GM21381 (cell line): ENCODE measurements around the gene C21orf58.

Experiments
- ATAC-seq: cut with Tn5 transposase; IDR thresholded peaks from one replicate; pipeline ENCODE4 v1.9.1; 2021; ENCODE audit warnings: mild to moderate bottlenecking, moderate library complexity; ENCODE audit not compliant: unreplicated experiment

C21orf58 gene

DNA sequence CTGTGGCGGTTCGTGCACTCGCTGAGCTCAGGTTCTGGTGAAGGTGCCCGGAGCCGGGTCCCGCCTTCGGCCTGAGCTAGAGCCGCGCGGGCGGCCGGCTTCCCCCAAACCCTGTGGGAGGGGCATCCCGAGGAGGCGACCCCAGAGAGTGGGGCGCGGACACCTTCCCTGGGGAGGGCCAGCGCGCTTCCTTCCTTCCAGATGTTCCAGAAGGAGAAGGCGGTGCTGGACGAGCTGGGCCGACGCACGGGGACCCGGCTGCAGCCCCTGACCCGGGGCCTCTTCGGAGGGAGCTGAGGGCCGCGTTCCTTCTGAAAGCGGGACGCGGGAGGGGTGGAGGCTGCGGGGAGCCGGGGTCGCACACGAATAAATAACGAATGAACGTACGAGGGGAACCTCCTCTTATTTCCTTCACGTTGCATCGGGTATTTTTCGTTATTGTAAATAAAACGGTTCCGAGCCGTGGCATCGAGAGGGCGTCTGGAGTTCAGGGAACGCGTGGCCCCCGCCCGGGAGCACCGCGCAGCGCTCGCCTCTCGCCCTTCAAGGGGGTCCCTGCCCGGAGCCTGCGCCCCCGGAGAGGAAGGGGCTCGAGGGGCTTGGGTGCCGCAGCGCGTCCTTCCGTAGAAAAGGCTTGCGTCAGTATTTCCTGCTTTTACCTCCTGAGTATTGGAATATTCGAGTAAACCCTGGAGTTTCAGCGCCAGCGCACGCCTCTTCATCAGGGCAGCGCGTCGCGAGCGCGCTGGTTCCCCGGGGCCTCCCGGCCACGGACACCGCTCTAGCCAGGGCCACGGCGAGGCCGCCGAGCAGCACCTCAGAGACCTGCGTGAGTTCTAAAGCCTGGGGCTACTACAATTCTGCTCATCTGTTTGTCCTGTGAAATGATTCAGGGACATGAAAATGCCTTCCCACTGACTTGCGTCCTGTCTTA, 26.1 kb downstream of the C21orf58 start:
- no peak for ATAC-seq

DNA sequence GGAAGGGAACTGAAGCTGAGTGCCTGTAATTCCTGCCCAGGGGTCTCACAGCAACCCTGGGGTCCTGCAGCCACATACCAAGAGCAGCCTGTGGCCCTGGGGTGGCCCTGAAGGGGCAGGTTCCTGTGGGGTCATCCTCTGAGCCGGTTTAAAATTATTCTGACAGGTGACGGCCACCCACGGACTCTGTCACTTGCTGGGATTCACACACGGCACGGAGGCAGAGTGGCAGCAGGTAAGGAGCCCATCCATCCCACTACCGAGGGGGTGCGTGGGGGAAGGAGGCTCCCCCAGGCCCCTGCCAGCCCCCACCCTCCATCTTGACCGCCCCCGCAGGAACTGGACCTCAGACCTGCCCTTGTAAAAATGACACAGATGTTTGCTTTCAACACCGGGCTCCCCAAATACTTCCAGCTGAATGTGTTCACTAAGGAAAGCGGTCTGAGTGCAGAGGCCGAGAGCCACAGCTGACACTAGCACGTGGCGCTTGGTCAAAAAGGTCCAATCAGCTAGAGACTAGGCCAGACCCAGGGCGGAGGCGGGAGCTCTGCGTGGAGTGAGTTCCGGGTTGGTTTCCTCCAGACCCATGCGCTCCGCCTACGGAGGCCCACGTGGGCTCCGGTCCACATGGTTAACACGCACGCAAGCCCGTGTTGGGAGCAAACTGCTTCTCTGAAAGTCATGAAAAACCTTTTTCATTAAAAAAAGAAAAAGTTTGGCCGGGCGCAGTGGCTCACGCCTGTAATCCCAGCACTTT, 27.5 kb downstream of the C21orf58 start:
- no peak for ATAC-seq

DNA sequence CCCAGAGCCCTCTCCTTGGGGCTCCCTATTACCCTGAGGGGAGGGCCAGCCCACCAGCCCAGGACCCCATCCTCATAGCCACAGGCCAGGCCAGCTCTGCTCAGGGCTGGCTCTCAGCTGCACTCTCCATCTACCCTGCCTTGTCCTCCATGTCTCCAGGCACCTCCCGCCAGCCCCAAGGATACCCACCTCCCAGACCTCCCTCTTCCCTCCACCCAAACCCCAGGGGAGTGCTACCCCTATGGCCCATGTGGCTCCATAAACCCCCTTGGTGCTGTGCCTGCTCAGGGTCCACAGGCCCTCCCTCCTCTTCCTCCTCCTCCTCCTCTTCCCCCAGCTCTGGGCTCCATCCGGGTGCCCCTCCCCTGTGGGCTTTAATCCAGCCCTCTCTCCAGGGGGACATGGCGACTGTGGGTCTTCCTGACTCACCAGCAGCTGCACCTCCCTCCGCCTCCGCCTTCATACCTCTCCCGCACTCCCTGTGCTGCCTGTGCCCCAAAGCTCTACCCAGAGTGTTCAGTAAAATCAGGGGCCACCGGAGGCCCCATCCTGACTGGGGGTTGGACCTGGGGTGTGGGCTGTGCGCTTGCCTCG, 28.4 kb downstream of the C21orf58 start:
- ATAC-seq, result no peak

DNA sequence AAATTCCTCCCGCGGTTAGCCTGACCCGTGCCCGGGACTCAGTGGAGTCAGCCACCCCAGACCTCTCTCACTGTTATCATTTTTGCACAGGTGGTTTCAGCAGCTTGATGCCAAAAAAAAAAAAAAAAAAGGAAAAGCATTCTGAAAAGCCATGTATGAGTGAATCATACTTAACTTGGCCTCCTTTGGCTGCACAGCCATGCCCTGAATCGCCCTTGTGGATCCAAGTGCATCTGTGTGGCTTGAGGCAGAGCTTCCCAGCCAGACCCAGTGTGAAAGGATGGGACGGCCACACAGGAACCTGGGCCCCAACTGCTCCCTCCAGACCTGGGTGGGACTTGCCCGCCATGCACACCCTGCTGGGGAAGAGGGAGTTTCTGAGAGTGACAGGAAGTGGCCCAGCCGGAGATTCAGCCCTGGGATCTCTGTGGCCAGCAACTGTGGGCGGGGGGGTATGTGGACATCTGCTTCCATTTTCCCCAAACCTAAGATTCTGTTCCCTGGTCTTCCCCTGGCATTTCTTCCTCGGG, 29.0 kb downstream of the C21orf58 start:
- no peak for ATAC-seq

DNA sequence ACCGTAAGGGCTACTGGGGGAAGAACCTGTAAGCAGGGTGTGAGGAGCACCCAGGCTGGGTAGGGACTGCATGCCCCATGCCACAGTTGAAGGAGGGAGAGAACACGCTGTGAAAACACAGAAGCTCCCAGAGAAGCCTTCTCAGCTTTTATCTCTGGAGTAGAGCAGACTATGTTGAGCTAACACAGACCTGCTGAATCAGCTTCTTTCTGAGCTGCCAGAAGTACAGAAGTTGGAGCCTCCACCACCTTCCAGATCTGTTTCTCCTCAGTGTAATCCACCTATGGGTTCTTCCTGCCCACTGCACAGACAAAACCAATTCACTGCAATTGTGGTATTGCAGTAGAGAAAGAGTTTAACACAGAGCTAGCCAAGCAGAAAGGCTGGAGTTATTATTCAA, 32.1 kb downstream of the C21orf58 start:
- ATAC-seq, result no peak

GRCh38 chr21:46289655-46290179, 34.0 kb downstream of the C21orf58 start:
- no peak for ATAC-seq

- no peak for ATAC-seq
Measured at GRCh38 chr21:46287541-46287940, 36.1 kb downstream of the C21orf58 start.

DNA sequence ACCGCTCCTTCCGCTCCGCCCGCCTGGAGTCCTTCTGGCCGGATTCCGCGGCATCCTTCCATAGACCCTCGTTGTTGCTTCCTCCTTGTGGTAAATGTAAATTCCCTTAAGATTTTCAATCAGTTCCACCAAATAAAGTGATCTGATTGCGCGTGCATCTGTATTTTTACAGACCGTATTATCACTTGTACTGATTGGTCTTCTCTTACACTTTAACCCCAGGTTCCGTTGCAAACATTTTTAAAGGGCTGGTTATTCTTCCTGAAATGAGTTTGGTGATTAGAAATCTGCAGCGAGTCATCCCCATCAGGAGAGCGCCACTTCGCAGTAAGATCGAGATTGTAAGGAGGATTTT, 37.0 kb downstream of the C21orf58 start:
- ATAC-seq, result no peak

GRCh38 chr21:46285761-46286647, 37.7 kb downstream of the C21orf58 start, which contains the start of gene YBEY:
Gene YBEY (plus strand): TSS chr21:46286342. CDS start chr21:46286914, 572 bp downstream.
- peak; percentile 77 for ATAC-seq

DNA sequence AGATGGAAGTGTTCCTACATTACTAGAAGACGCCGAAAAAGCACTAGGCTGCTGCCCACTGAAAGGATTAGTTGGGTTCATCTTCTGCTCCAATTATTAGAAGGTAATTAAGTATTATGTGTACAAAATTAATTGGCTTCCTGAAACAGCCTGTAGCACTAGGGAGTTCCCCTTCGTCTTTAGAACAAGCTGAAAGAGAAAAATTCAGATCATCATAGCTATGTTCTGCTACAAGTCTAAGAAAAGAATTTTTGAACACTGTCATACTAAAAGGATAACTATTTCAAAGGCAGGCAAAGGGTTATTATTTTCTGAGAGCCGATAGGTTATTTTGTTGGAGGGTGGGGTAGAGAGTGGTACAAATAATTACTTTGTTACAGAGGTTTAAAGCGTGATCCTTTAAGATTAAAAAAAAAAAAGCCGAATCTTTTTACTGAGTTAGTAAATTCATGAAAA, 38.4 kb downstream of the C21orf58 start, which contains the start of gene MCM3AP:
Gene MCM3AP, minus strand, starts transcription at position 406 of the 456 bp plus-strand sequence. Its CDS starts 325 bp downstream, at position 81.
- ATAC-seq, result no peak

DNA sequence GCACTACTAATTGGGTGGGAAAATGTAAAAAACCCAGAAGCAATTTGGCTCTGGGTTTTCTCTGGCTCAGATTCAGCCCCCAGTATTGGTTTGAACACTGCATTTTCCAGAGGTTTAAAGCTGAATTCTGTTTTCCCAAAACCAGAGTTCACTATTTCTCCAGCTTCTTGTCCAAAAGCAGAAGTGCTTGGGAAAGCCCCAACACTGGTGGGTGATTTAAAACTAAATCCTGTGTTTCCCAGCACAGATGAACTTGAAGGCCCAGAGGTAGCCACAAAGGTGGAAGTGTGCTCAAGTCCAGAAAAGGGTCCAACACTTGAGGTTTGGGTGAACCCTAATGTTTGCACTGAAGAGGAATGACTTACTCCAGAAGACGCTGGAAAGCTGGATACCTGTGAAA, 38.9 kb downstream of the C21orf58 start:
- ATAC-seq, result no peak

GRCh38 chr21:46284077-46284644, 39.5 kb downstream of the C21orf58 start:
- ATAC-seq, result no peak

GRCh38 chr21:46274797-46275390, 48.8 kb downstream of the C21orf58 start:
- ATAC-seq, result no peak

DNA sequence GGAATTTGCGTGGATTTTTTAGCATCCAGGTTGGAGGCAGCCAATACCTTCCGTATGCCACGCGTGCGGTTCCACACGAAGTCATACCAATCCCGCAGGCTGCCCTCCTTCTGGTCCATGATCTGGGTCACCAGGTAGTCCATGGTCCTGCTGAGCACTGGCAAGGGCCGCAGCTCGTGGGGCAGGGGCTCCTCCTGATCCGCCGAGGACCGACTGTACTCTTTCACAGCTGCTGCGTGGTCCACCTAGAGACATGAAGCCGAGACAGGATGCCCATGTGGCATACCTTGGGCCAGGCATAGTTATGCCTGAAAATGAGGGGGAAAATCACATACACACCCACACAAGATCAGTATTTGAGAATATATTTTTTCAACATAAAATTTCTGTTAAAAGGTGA, 50.3 kb downstream of the C21orf58 start:
- ATAC-seq, result no peak

DNA sequence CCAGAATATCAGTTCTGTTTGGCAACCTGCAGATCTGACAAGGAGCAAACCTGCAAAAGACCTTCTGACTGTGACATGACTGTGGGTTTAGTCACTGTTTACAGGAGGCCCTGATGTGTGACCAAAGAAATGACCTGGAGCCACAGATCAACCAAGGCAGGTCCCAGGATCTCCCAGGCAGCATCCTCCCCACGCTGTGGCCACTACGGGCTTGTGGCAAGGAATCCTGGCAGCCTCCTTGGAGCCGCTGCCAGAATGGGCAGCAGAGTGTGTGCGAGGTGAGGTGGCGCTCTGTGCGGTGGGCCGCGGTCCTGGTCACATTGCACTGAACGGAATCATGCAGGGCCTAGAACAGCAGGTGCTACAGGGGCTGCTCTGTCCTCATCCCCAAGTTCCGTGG, 54.2 kb downstream of the C21orf58 start:
- ATAC-seq, result no peak

- ATAC-seq, result no peak
Measured at GRCh38 chr21:46268371-46268770, 55.3 kb downstream of the C21orf58 start.

DNA sequence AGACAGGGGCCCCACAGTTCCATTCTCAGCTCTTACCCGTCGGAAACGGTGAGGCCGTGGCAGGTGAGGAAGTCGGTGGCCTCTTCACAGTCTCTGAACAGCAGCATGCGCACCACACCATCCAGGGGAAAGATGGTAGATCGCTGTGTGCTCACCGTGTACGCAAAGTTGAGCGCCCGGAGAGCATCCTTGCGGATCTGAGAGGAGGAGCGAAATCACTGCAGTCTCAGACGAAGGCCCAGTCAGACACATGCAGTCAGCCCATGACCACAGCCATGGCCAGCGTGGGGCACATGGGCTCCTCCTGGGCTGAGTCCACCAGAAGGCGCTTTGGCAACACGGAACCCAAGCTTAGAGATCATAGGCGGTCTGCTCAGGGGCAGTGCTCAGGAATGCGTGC, 56.7 kb downstream of the C21orf58 start:
- no peak for ATAC-seq

- no peak for ATAC-seq
Measured at GRCh38 chr21:46265736-46266525, 57.7 kb downstream of the C21orf58 start.
